Mucosa of gallbladder (tissue), 1 donor: ENCODE measurements around the gene TBKBP1. TPM values are rescaled to one million over a fixed set of nuclear protein-coding genes. Genes with fewer than 3 reads are reported as not detected.

Experiments used
- total RNA-seq: library from RNA; stranded (reverse); gene quantifications from one replicate; pipeline ENCODE4 v1.2.1, GENCODE V29; 2021
- donor health status: DM: no; HTN: no; CAD: no.

TBKBP1 gene
- total RNA-seq, 1 donor from 2014 or later, result 9.2 TPM

Other genes with a start within 250 kb of the TBKBP1 start
- 117 TPM for gene NPEPPS, start 163.1 kb upstream of the TBKBP1 start, total RNA-seq
- 207 TPM for gene KPNB1, start 44.2 kb upstream of the TBKBP1 start, total RNA-seq
- gene TBX21, start 39.1 kb downstream of the TBKBP1 start, total RNA-seq, result 1.8 TPM
- gene OSBPL7, start 127.6 kb downstream of the TBKBP1 start, total RNA-seq, result 39.3 TPM
- 38.9 TPM for gene MRPL10, start 137.4 kb downstream of the TBKBP1 start, total RNA-seq
- 1.1 TPM for gene LRRC46, start 137.5 kb downstream of the TBKBP1 start, total RNA-seq
- gene SCRN2, start 147.1 kb downstream of the TBKBP1 start, total RNA-seq, result 35.4 TPM
- 0.14 TPM for gene SP6, start 157.0 kb downstream of the TBKBP1 start, total RNA-seq
- 17.4 TPM for gene SP2, start 202.1 kb downstream of the TBKBP1 start, total RNA-seq
- gene PNPO, start 247.4 kb downstream of the TBKBP1 start, total RNA-seq, result 43.2 TPM